Liver (tissue), 9 donors: Measurements from ENCODE around the gene FAM117A. TPM values are rescaled to one million over a fixed set of nuclear protein-coding genes. Genes with fewer than 3 reads are reported as not detected.

Experiments
- DNase-seq: peaks from one replicate; pipeline ENCODE4 v3.0.0-alpha.2; 2017; ENCODE audit warnings: low spot score
- H3K27ac ChIP-seq, 2 donors: one replicate each; pipeline ENCODE4 v1.7.0; 2013; ENCODE audit warnings: inconsistent platforms in 2 of 2, low read length in 2 of 2, control low read depth in 1 of 2, low read depth in 1 of 2, mild to moderate bottlenecking in 1 of 2
- H3K27me3 ChIP-seq, 4 donors: one replicate each; pipeline versions ENCODE4 v1.6.1 to v1.7.0; 2013; ENCODE audit warnings: low read length in 3 of 4, inconsistent platforms in 1 of 4, mild to moderate bottlenecking in 1 of 4, moderate library complexity in 1 of 4; ENCODE audit not compliant: control insufficient read depth in 4 of 4, insufficient read depth in 4 of 4
- H3K36me3 ChIP-seq, 4 donors: one replicate each; pipeline versions ENCODE4 v1.6.1 to v1.7.0; 2013; ENCODE audit warnings: low read length in 3 of 4, mild to moderate bottlenecking in 3 of 4, low read depth in 1 of 4, moderate library complexity in 1 of 4; ENCODE audit not compliant: control insufficient read depth in 4 of 4, insufficient read depth in 3 of 4
- H3K4me1 ChIP-seq, 4 donors: one replicate each; pipeline versions ENCODE4 v1.6.1 to v1.7.0; 2013; ENCODE audit warnings: low read length in 3 of 4, mild to moderate bottlenecking in 3 of 4, moderate library complexity in 1 of 4; ENCODE audit not compliant: control insufficient read depth in 4 of 4, insufficient read depth in 4 of 4
- H3K4me3 ChIP-seq, 3 donors: one replicate each; pipeline versions ENCODE4 v1.6.1 to v1.7.0; 2013; ENCODE audit warnings: low read length in 3 of 3, control low read depth in 1 of 3, low read depth in 1 of 3, mild to moderate bottlenecking in 1 of 3
- H3K9ac ChIP-seq, 2 donors: one replicate each; pipeline ENCODE4 v1.7.0; 2013; ENCODE audit warnings: low read length in 2 of 2, mild to moderate bottlenecking in 2 of 2, moderate library complexity in 2 of 2, control low read depth in 1 of 2, low read depth in 1 of 2
- H3K9me3 ChIP-seq, 4 donors: one replicate each; pipeline versions ENCODE4 v1.6.1 to v1.7.0; 2013; ENCODE audit warnings: low read length in 3 of 4; ENCODE audit not compliant: control insufficient read depth in 4 of 4
- CTCF ChIP-seq: fragments of 150-350 bp; IDR thresholded peaks from 2 replicates; pipeline ENCODE4 v1.5.1; 2017; ENCODE audit warnings: improper control_type of control experiment, low read depth, low read length; ENCODE audit not compliant: missing input control
- EGR1 ChIP-seq, 2 donors: IDR thresholded peaks; 2 replicates each; pipeline ENCODE4 v1.6.1; 2016 to 2018; ENCODE audit warnings: antibody characterized with exemption in 2 of 2, low read depth in 2 of 2
- FOXA2 ChIP-seq: IDR thresholded peaks from 2 replicates; pipeline ENCODE4 v1.6.1; 2016; ENCODE audit warnings: antibody characterized with exemption
- HNF4A ChIP-seq, 2 donors: conservative IDR thresholded peaks; 2 replicates each; pipeline ENCODE4 v1.6.1; 2016; ENCODE audit warnings: antibody characterized with exemption in 2 of 2, mild to moderate bottlenecking in 2 of 2
- HNF4G ChIP-seq: IDR thresholded peaks from 2 replicates; pipeline ENCODE4 v1.6.1; 2016; ENCODE audit warnings: antibody characterized with exemption
- JUND ChIP-seq, 2 donors: IDR thresholded peaks; 2 replicates each; pipeline ENCODE4 v1.6.1; 2016; ENCODE audit warnings: antibody characterized with exemption in 2 of 2
- NR2F2 ChIP-seq: IDR thresholded peaks from 2 replicates; pipeline ENCODE4 v1.6.1; 2016; ENCODE audit warnings: antibody characterized with exemption
- RAD21 ChIP-seq, 2 donors: IDR thresholded peaks; 2 replicates each; pipeline ENCODE4 v1.6.1; 2016; ENCODE audit warnings: antibody characterized with exemption in 2 of 2, mild to moderate bottlenecking in 2 of 2
- RXRA ChIP-seq, 2 donors: IDR thresholded peaks; 2 replicates each; pipeline ENCODE4 v1.6.1; 2017 to 2018; ENCODE audit warnings: antibody characterized with exemption in 2 of 2, mild to moderate bottlenecking in 1 of 2
- SP1 ChIP-seq: IDR thresholded peaks from 2 replicates; pipeline ENCODE4 v1.6.1; 2018; ENCODE audit warnings: antibody characterized with exemption, mild to moderate bottlenecking
- YY1 ChIP-seq: IDR thresholded peaks from 2 replicates; pipeline ENCODE4 v1.6.1; 2016; ENCODE audit warnings: antibody characterized with exemption, mild to moderate bottlenecking
- ZBTB33 ChIP-seq: IDR thresholded peaks from 2 replicates; pipeline ENCODE4 v1.6.1; 2016; ENCODE audit warnings: antibody characterized with exemption
- WGBS: extraction: QIAGEN DNeasy Blood & Tissue Kit; methylation state at CpG from one replicate; pipeline ENCODE4 v1.1.7; 2013; 5-methylcytosine and 5-hydroxymethylcytosine counted together
- polyA plus RNA-seq, 2 donors: library from polyadenylated mRNA; stranded (reverse) in 1 of 2; unstranded in 1 of 2; fragments of 200-250 nt in 1 of 2; fragments of >200 nt in 1 of 2; fragmentation: Nextera tagmentation in 1 of 2; extraction: Ambion mirVana in 1 of 2; gene quantifications; one replicate each; pipeline versions ENCODE4 v1.2.1 to v1.2.3, GENCODE V29; 2013 to 2015
- total RNA-seq, 2 donors: library from RNA; depleted of rRNA; stranded (reverse); fragments of >200 nt; gene quantifications; one replicate each; pipeline ENCODE4 v1.2.3, GENCODE V29; 2014
- TF ChIP-seq, protein P1 (sequence below): IDR thresholded peaks from 2 replicates; pipeline ENCODE4 v1.6.1; 2016; ENCODE audit warnings: antibody characterized with exemption, mild to moderate bottlenecking
- TF ChIP-seq, protein P2 (sequence below): IDR thresholded peaks from 2 replicates; pipeline ENCODE4 v1.6.1; 2016; ENCODE audit warnings: antibody characterized with exemption
- TF ChIP-seq, protein P3 (sequence below): IDR thresholded peaks from 2 replicates; pipeline ENCODE4 v1.6.1; 2016; ENCODE audit warnings: antibody characterized with exemption
- donor health status: healthy.
- donor health status: healthy.
- donor health status: healthy.
- donor health status: healthy.
- donor health status: healthy.

FAM117A gene
- total and polyA plus RNA-seq, 4 donors = 4.5 to 39.3 (median 5.5) TPM

DNA sequence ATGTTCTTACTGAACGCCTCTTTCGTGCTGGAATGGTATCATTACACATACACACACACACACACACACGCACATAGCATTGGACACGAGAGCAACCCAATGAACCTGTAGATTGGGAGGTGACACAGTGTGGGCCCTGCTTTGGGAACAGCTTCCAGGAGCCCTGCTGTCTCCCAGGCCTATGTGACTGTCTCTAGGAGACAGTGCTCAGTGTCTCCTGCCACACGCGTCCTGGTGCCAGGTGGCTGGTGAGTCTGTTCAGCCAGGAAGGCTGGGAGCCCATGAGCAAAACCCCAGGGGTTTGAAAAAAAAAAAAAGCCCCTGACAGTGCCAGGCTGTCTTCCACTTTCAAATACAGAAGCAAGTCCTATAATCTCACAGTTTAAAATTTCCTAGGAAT is 83.6 kb downstream of the FAM117A start:
- Histone ChIP-seq H3K4me1 (peaks cover 4 to 22% (median 16%) of the 10 kb centered on the region in 4 donors), H3K27ac (no peak overlapping the region), H3K4me3 (no peak overlapping the region), H3K27me3 (no peaks in the 10 kb centered on the region), H3K36me3 (no peaks in the 10 kb centered on the region), H3K9ac (no peak overlapping the region), H3K9me3 (no peaks in the 10 kb centered on the region)
- TF ChIP-seq, protein P1, sequence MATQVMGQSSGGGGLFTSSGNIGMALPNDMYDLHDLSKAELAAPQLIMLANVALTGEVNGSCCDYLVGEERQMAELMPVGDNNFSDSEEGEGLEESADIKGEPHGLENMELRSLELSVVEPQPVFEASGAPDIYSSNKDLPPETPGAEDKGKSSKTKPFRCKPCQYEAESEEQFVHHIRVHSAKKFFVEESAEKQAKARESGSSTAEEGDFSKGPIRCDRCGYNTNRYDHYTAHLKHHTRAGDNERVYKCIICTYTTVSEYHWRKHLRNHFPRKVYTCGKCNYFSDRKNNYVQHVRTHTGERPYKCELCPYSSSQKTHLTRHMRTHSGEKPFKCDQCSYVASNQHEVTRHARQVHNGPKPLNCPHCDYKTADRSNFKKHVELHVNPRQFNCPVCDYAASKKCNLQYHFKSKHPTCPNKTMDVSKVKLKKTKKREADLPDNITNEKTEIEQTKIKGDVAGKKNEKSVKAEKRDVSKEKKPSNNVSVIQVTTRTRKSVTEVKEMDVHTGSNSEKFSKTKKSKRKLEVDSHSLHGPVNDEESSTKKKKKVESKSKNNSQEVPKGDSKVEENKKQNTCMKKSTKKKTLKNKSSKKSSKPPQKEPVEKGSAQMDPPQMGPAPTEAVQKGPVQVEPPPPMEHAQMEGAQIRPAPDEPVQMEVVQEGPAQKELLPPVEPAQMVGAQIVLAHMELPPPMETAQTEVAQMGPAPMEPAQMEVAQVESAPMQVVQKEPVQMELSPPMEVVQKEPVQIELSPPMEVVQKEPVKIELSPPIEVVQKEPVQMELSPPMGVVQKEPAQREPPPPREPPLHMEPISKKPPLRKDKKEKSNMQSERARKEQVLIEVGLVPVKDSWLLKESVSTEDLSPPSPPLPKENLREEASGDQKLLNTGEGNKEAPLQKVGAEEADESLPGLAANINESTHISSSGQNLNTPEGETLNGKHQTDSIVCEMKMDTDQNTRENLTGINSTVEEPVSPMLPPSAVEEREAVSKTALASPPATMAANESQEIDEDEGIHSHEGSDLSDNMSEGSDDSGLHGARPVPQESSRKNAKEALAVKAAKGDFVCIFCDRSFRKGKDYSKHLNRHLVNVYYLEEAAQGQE = no peak
- TF ChIP-seq YY1 = no peak
- no peak for TF ChIP-seq JUND (IDR thresholded peaks at IDR 0.05)
- TF ChIP-seq HNF4G = no peak
- no peak for TF ChIP-seq CTCF
- no peak for TF ChIP-seq RXRA (IDR thresholded peaks at IDR 0.05)
- TF ChIP-seq, protein P2, sequence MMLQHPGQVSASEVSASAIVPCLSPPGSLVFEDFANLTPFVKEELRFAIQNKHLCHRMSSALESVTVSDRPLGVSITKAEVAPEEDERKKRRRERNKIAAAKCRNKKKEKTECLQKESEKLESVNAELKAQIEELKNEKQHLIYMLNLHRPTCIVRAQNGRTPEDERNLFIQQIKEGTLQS = no peak
- no peak for TF ChIP-seq NR2F2
- TF ChIP-seq ZBTB33 = no peak
- TF ChIP-seq RAD21 (IDR thresholded peaks at IDR 0.05) = no peak
- TF ChIP-seq SP1 = no peak
- TF ChIP-seq, protein P3, sequence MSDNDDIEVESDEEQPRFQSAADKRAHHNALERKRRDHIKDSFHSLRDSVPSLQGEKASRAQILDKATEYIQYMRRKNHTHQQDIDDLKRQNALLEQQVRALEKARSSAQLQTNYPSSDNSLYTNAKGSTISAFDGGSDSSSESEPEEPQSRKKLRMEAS = no peak
- TF ChIP-seq FOXA2 = no peak
- no peak for TF ChIP-seq EGR1 (IDR thresholded peaks at IDR 0.05; ENCODE audit: low read depth in 2 of 2)
- no peak for TF ChIP-seq HNF4A (conservative IDR thresholded peaks at IDR 0.05)
- WGBS = 84% methylated on average over 6 of the region's 6 CpGs
- no peak for DNase-seq
